Retina (tissue), 1 donor: ENCODE results near the gene BLNK.

Source experiments
- DNase-seq: peaks from one replicate; pipeline ENCODE4 v3.0.0-alpha.2; 2016

The BLNK gene

GRCh38 chr10:96260014-96260413 lies 11.4 kb downstream of the BLNK start:
- peak; percentile 13 for DNase-seq

GRCh38 chr10:96259150-96259549 lies 12.2 kb downstream of the BLNK start:
- no peak for DNase-seq

- no peak for DNase-seq
Measured at GRCh38 chr10:96257944-96258343, 13.4 kb downstream of the BLNK start.

GRCh38 chr10:96255549-96256333 lies 15.6 kb downstream of the BLNK start:
- DNase-seq, result no peak

GRCh38 chr10:96254976-96255375 lies 16.4 kb downstream of the BLNK start:
- DNase-seq, result no peak

- no peak for DNase-seq
Measured at GRCh38 chr10:96252730-96253129, 18.6 kb downstream of the BLNK start.

- DNase-seq, result no peak
Measured at GRCh38 chr10:96250349-96250748, 21.0 kb downstream of the BLNK start.

GRCh38 chr10:96249264-96249663 lies 22.1 kb downstream of the BLNK start:
- DNase-seq, result no peak

GRCh38 chr10:96244354-96244753 lies 27.0 kb downstream of the BLNK start:
- DNase-seq, result no peak

GRCh38 chr10:96243296-96243695 lies 28.1 kb downstream of the BLNK start:
- DNase-seq, result no peak

- DNase-seq, result no peak
Measured at GRCh38 chr10:96242822-96243221, 28.5 kb downstream of the BLNK start.

- no peak for DNase-seq
Measured at GRCh38 chr10:96238646-96239623, 32.4 kb downstream of the BLNK start.

- no peak for DNase-seq
Measured at GRCh38 chr10:96236876-96237275, 34.5 kb downstream of the BLNK start.

- no peak for DNase-seq
Measured at GRCh38 chr10:96236090-96236478, 35.3 kb downstream of the BLNK start.

GRCh38 chr10:96235326-96236089 lies 35.9 kb downstream of the BLNK start:
- DNase-seq, result no peak

GRCh38 chr10:96233959-96234358 lies 37.4 kb downstream of the BLNK start:
- no peak for DNase-seq

- no peak for DNase-seq
Measured at GRCh38 chr10:96230527-96230926, 40.8 kb downstream of the BLNK start.

GRCh38 chr10:96229568-96230030 lies 41.8 kb downstream of the BLNK start:
- DNase-seq, result peak; percentile 75

GRCh38 chr10:96228408-96228994 lies 42.9 kb downstream of the BLNK start:
- DNase-seq, result no peak

GRCh38 chr10:96227206-96227605 lies 44.2 kb downstream of the BLNK start:
- no peak for DNase-seq

- no peak for DNase-seq
Measured at GRCh38 chr10:96225119-96225518, 46.2 kb downstream of the BLNK start.

GRCh38 chr10:96222908-96223307 lies 48.5 kb downstream of the BLNK start:
- no peak for DNase-seq

- DNase-seq, result no peak
Measured at GRCh38 chr10:96222441-96222840, 48.9 kb downstream of the BLNK start.
